Right ventricle myocardium inferior (tissue), 1 donor: ENCODE results near the gene CASKIN2. TPM values are rescaled to one million over a fixed set of nuclear protein-coding genes. Genes with fewer than 3 reads are reported as not detected.
"Not testable (repeated sequence)": the region's sequence is repeated elsewhere in the genome, so short reads cannot be mapped to it uniquely, and the experiment has no call there.

Experiments
- ATAC-seq: fragments of 200-7000 bp; cut with Tn5 transposase; one replicate; pipeline ENCODE4 v1.9.1; 2020; ENCODE audit warnings: mild to moderate bottlenecking, moderate library complexity
- DNase-seq: peaks from one replicate; pipeline ENCODE4 v3.0.0; 2021; ENCODE audit errors: missing footprints
- intact Hi-C: fragments of 100-400 bp; cut with DNase I; formaldehyde crosslinking; loops from one replicate; pipeline ENCODE4 v1.11.0; 2022
- total RNA-seq: library from RNA; stranded (reverse); fragmentation: NEBNext Ultra II Directional; extraction: Animal tissue kit (Norgen Biotek cat#: 25700); gene quantifications from one replicate; pipeline ENCODE4 v1.2.1, GENCODE V29; 2021
- donor health status: DM: no; HTN: yes; CAD: no; lungs with severe emphysema.

CASKIN2 gene
- total RNA-seq, 1 donor from 2014 or later: 39.1 TPM

GRCh38 chr17:75524970-75525805, 9.9 kb upstream of the CASKIN2 start, which contains the start of gene LLGL2:
Gene LLGL2, plus strand, starts transcription at chr17:75525697. Its CDS starts 17,730 bp downstream, at chr17:75543427.
- peak; percentile 85 for ATAC-seq
- intact Hi-C loops: loop anchor here (2.0 kb wide), 1 partner anchor 98 kb away; no protein-coding TSS in a partner anchor
- DNase-seq: peak; percentile 92

- intact Hi-C loops: loop anchor here (2.0 kb wide), 1 partner anchor 98 kb away; no protein-coding TSS in a partner anchor
- DNase-seq (peak; percentile 21), ATAC-seq (no peak)
These were observed 9.1 kb upstream of the CASKIN2 start for GRCh38 chr17:75524269-75524969.

- no peak for ATAC-seq
- intact Hi-C loops: loop anchor here (2.0 kb wide), 1 partner anchor 97 kb away; no protein-coding TSS in a partner anchor
- peak; percentile 16 for DNase-seq
These were observed 8.3 kb upstream of the CASKIN2 start for GRCh38 chr17:75523647-75524046.

- intact Hi-C loops: no loop called here
- ATAC-seq: no peak
- DNase-seq: peak; percentile 45
These were observed 6.8 kb upstream of the CASKIN2 start for GRCh38 chr17:75521951-75522727.

- ATAC-seq (no peak), DNase-seq (peak; percentile 25)
- intact Hi-C loops: no loop called here
These were observed 6.0 kb upstream of the CASKIN2 start for GRCh38 chr17:75521290-75521689.

- peak; percentile 17 for DNase-seq
- intact Hi-C loops, ATAC-seq: not testable (repeated sequence)
These were observed 5.1 kb upstream of the CASKIN2 start for GRCh38 chr17:75520413-75520812.

GRCh38 chr17:75518983-75519537, 3.7 kb upstream of the CASKIN2 start:
- DNase-seq (peak; percentile 9), ATAC-seq (no peak)
- intact Hi-C loops: loop anchor here (5.0 kb wide), 2 partner anchors 42 to 68 kb away; partner anchors contain the start of gene MYO15B

- DNase-seq (peak; percentile 5), ATAC-seq (no peak)
- intact Hi-C loops: loop anchor here (5.0 kb wide), 2 partner anchors 41 to 69 kb away; partner anchors contain the start of gene MYO15B
These were observed 2.9 kb upstream of the CASKIN2 start for GRCh38 chr17:75518201-75518600.

GRCh38 chr17:75517297-75517865, 2.0 kb upstream of the CASKIN2 start:
- intact Hi-C loops: loop anchor here (5.0 kb wide), 2 partner anchors 40 to 70 kb away; partner anchors contain the start of gene MYO15B
- ATAC-seq: no peak
- DNase-seq: peak; percentile 64

- ATAC-seq: no peak
- intact Hi-C loops: loop anchor here (5.0 kb wide), 2 partner anchors 39 to 71 kb away; partner anchors contain the start of gene MYO15B
- DNase-seq: peak; percentile 70
These were observed 1.4 kb upstream of the CASKIN2 start for GRCh38 chr17:75516619-75517296.

GRCh38 chr17:75516255-75516618, 900 bp upstream of the CASKIN2 start, which contains the start of gene TSEN54:
Gene TSEN54, plus strand, starts transcription at chr17:75516528. Its CDS starts 33 bp downstream, at chr17:75516561.
- peak; percentile 95 for ATAC-seq

GRCh38 chr17:75514919-75515495, 330 bp downstream of the CASKIN2 start:
- DNase-seq (peak; percentile 53), ATAC-seq (peak; percentile 0)
- intact Hi-C loops: loop anchor here (1.0 to 5.0 kb wide), 3 partner anchors 38 to 89 kb away; partner anchors contain the start of gene MYO15B

More at GRCh38 chr17:75516255-75516618, 900 bp upstream of the CASKIN2 start, which contains the start of gene TSEN54:
- DNase-seq: peak; percentile 98
- intact Hi-C loops: loop anchor here (5.0 kb wide), 2 partner anchors 39 to 71 kb away; partner anchors contain the start of gene MYO15B

GRCh38 chr17:75514299-75514918, 928 bp downstream of the CASKIN2 start:
- DNase-seq: peak; percentile 69
- no peak for ATAC-seq
- intact Hi-C loops: no loop called here

GRCh38 chr17:75513641-75514000, 1.7 kb downstream of the CASKIN2 start:
- intact Hi-C loops: no loop called here
- DNase-seq (peak; percentile 47), ATAC-seq (no peak)

- DNase-seq: peak; percentile 9
- intact Hi-C loops: no loop called here
These were observed 2.3 kb downstream of the CASKIN2 start for GRCh38 chr17:75512926-75513640.

More at GRCh38 chr17:75512926-75513640, 2.3 kb downstream of the CASKIN2 start:
- no peak for ATAC-seq
